Tibial nerve (tissue), 4 donors: ENCODE results near the gene EFCAB5. TPM values are rescaled to one million over a fixed set of nuclear protein-coding genes. Genes with fewer than 3 reads are reported as not detected.
"Not testable (repeated sequence)": the region's sequence is repeated elsewhere in the genome, so short reads cannot be mapped to it uniquely, and the experiment has no call there.

Experiments used
- DNase-seq, 2 donors: peaks; one replicate each; pipeline ENCODE4 v3.0.0-alpha.2; 2019; ENCODE audit warnings: low spot score in 2 of 2
- H3K27ac ChIP-seq, 4 donors: fragments of 200-600 bp; sonication (generic) in 3 of 4; one replicate each; pipeline ENCODE4 v1.5.1; 2017 to 2019; ENCODE audit warnings: mild to moderate bottlenecking in 1 of 4
- H3K27me3 ChIP-seq, 2 donors: fragments of 200-600 bp; sonication (generic) in 1 of 2; one replicate each; pipeline versions ENCODE4 v1.5.1 to v1.6.0; 2017 to 2019
- H3K36me3 ChIP-seq, 3 donors: fragments of 200-600 bp; sonication (generic); one replicate each; pipeline ENCODE4 v1.5.1; 2018 to 2019
- H3K4me1 ChIP-seq, 4 donors: fragments of 200-600 bp; sonication (generic) in 3 of 4; one replicate each; pipeline ENCODE4 v1.5.1; 2017 to 2019
- H3K4me3 ChIP-seq, 4 donors: fragments of 200-600 bp; sonication (generic) in 3 of 4; one replicate each; pipeline ENCODE4 v1.5.1; 2017 to 2019; ENCODE audit warnings: mild to moderate bottlenecking in 1 of 4, moderate library complexity in 1 of 4
- H3K9me3 ChIP-seq, 4 donors: fragments of 200-600 bp; sonication (generic) in 3 of 4; one replicate each; pipeline ENCODE4 v1.5.1; 2017 to 2019
- CTCF ChIP-seq, 5 experiments: fragments of 200-600 bp in 3 of 5; fragments of 450-650 bp in 2 of 5; sonication (generic) in 3 of 5; IDR thresholded peaks; one replicate each; pipeline ENCODE4 v1.5.1; 2016 to 2019; ENCODE audit warnings: antibody characterized with exemption in 5 of 5, mild to moderate bottlenecking in 3 of 5, moderate library complexity in 2 of 5
- EP300 ChIP-seq, 2 donors: sonication (generic); formaldehyde crosslinking; IDR thresholded peaks; one replicate each; pipeline ENCODE4 v1.6.1; 2017; ENCODE audit warnings: antibody characterized with exemption in 2 of 2, mild to moderate bottlenecking in 1 of 2
- POLR2A ChIP-seq, 2 donors: fragments of 450-650 bp; IDR thresholded peaks; one replicate each; pipeline ENCODE4 v1.6.1; 2017; ENCODE audit warnings: antibody characterized with exemption in 2 of 2, mild to moderate bottlenecking in 2 of 2, moderate library complexity in 2 of 2
- WGBS, 2 donors: methylation state at CpG; one replicate each; pipeline ENCODE4 v1.1.5; 2018; 5-methylcytosine and 5-hydroxymethylcytosine counted together
- total RNA-seq, 4 donors: library from RNA; depleted of rRNA; stranded (reverse); fragments of >200 nt; gene quantifications; one replicate each; pipeline ENCODE4 v1.1.0, GENCODE V29; 2016

EFCAB5 gene
- total RNA-seq, 4 donors from 2014 or later: 0.21 to 0.30 (median 0.22) TPM; not detected in 1

- no peak for DNase-seq
- TF ChIP-seq CTCF (IDR thresholded peaks at IDR 0.05) (no peak), POLR2A (IDR thresholded peaks at IDR 0.05) (no peak), EP300 (IDR thresholded peaks at IDR 0.05) (no peak)
- Histone ChIP-seq H3K4me3 (no peak overlapping the region), H3K27ac (no peak overlapping the region), H3K36me3 (no peaks in the 10 kb centered on the region), H3K9me3 (no peaks in the 10 kb centered on the region), H3K27me3 (no peaks in the 10 kb centered on the region), H3K4me1 (no peaks in the 10 kb centered on the region)
- 72 to 79% methylated on average over 8 of the region's 8 CpGs for WGBS, 2 donors
Observed at GRCh38 chr17:30005709-30006320, 64.4 kb downstream of the EFCAB5 start.

GRCh38 chr17:30011934-30012333 is 70.5 kb downstream of the EFCAB5 start:
- not testable (repeated sequence) for H3K27me3 ChIP-seq, H3K4me3 ChIP-seq, H3K4me1 ChIP-seq, H3K36me3 ChIP-seq, DNase-seq, H3K27ac ChIP-seq, H3K9me3 ChIP-seq
- 88% methylated on average over 10 of the region's 10 CpGs for WGBS, 2 donors

- TF ChIP-seq POLR2A (IDR thresholded peaks at IDR 0.05) (no peak), CTCF (IDR thresholded peaks at IDR 0.05) (peak; percentile 49 to 65 (median 49))
- Histone ChIP-seq H3K27ac (no peak overlapping the region), H3K4me3 (no peak overlapping the region), H3K9me3 (no peaks in the 10 kb centered on the region), H3K4me1 (no peaks in the 10 kb centered on the region), H3K36me3 (no peaks in the 10 kb centered on the region), H3K27me3 (no peaks in the 10 kb centered on the region)
- peak in 1 of 2 donors; percentile 42 for DNase-seq
- WGBS, 2 donors: 25 to 26% methylated on average over 4 of the region's 4 CpGs
Observed at GRCh38 chr17:30021708-30022317, 80.4 kb downstream of the EFCAB5 start.

GRCh38 chr17:30025325-30025724 is 83.9 kb downstream of the EFCAB5 start:
- H3K9me3 ChIP-seq, H3K36me3 ChIP-seq, H3K4me3 ChIP-seq, H3K4me1 ChIP-seq, H3K27me3 ChIP-seq, DNase-seq, H3K27ac ChIP-seq: not testable (repeated sequence)
- 80 to 100% methylated on average over 1 to 2 of the region's 2 CpGs for WGBS, 2 donors

GRCh38 chr17:30027676-30028075 is 86.2 kb downstream of the EFCAB5 start:
- Histone ChIP-seq H3K4me3 (no peak overlapping the region), H3K27me3 (no peaks in the 10 kb centered on the region), H3K27ac (no peak overlapping the region), H3K4me1 (no peaks in the 10 kb centered on the region), H3K9me3 (no peaks in the 10 kb centered on the region), H3K36me3 (no peaks in the 10 kb centered on the region)
- WGBS, 2 donors: 79 to 80% methylated on average over 4 of the region's 4 CpGs
- no peak for TF ChIP-seq CTCF (IDR thresholded peaks at IDR 0.05)
- no peak for TF ChIP-seq POLR2A (IDR thresholded peaks at IDR 0.05)
- no peak for TF ChIP-seq EP300 (IDR thresholded peaks at IDR 0.05)
- DNase-seq: no peak

- no peak for DNase-seq
- H3K4me3 ChIP-seq: no peak overlapping the region
- no peaks in the 10 kb centered on the region for H3K9me3 ChIP-seq
- TF ChIP-seq EP300 (IDR thresholded peaks at IDR 0.05) (no peak), CTCF (IDR thresholded peaks at IDR 0.05) (no peak), POLR2A (IDR thresholded peaks at IDR 0.05) (no peak)
- WGBS, 2 donors: 90 to 93% methylated on average over 4 of the region's 4 CpGs
- H3K27me3 ChIP-seq: no peaks in the 10 kb centered on the region
- no peaks in the 10 kb centered on the region for H3K36me3 ChIP-seq
- no peaks in the 10 kb centered on the region for H3K4me1 ChIP-seq
- no peak overlapping the region for H3K27ac ChIP-seq
Observed at GRCh38 chr17:30031214-30031869, 89.9 kb downstream of the EFCAB5 start.
